Measurements from ENCODE around the gene DFFA. TPM values are rescaled to one million over a fixed set of nuclear protein-coding genes. Genes with fewer than 3 reads are reported as not detected.
"Not testable (repeated sequence)": the region's sequence is repeated elsewhere in the genome, so short reads cannot be mapped to it uniquely, and the experiment has no call there.

Gene DFFA
- total RNA-seq, 1 donor from 2014 or later: 28.6 TPM

DNA sequence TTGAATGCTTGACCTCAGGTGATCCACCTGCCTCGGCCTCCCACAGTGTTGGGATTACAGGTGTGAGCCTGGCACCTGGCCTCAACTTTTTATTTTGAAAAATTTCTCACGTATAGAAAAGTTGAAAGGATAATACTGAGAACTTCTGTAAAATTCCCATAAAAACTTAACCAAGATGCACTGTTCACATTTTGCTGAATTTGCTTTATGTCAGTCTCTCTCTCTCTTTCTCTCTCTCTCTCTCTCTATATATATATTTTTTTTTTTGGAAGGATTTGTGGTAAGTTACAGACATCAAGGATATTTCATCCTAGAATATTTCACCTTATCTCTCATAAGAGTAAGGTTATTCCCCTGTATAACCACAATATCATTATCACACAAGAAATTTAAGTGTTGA is 8.3 kb upstream of the DFFA start:
- DNase-seq: no peak
- H3K36me3 ChIP-seq: no peaks in the 10 kb centered on the region
- no peaks in the 10 kb centered on the region for H3K27me3 ChIP-seq (ENCODE audit: low read depth)
- peaks cover 19% of the 10 kb centered on the region for H3K4me1 ChIP-seq
- TF ChIP-seq, protein P1, sequence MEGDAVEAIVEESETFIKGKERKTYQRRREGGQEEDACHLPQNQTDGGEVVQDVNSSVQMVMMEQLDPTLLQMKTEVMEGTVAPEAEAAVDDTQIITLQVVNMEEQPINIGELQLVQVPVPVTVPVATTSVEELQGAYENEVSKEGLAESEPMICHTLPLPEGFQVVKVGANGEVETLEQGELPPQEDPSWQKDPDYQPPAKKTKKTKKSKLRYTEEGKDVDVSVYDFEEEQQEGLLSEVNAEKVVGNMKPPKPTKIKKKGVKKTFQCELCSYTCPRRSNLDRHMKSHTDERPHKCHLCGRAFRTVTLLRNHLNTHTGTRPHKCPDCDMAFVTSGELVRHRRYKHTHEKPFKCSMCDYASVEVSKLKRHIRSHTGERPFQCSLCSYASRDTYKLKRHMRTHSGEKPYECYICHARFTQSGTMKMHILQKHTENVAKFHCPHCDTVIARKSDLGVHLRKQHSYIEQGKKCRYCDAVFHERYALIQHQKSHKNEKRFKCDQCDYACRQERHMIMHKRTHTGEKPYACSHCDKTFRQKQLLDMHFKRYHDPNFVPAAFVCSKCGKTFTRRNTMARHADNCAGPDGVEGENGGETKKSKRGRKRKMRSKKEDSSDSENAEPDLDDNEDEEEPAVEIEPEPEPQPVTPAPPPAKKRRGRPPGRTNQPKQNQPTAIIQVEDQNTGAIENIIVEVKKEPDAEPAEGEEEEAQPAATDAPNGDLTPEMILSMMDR (IDR thresholded peaks at IDR 0.05; ENCODE audit: borderline replicate concordance): no peak
- intact Hi-C loops (cut with micrococcal nuclease): no loop called here
- H3K27ac ChIP-seq (replicated peaks): no peak overlapping the region
- H3K9me3 ChIP-seq (replicated peaks): no peaks in the 10 kb centered on the region
- no peak overlapping the region for H3K4me3 ChIP-seq

DNA sequence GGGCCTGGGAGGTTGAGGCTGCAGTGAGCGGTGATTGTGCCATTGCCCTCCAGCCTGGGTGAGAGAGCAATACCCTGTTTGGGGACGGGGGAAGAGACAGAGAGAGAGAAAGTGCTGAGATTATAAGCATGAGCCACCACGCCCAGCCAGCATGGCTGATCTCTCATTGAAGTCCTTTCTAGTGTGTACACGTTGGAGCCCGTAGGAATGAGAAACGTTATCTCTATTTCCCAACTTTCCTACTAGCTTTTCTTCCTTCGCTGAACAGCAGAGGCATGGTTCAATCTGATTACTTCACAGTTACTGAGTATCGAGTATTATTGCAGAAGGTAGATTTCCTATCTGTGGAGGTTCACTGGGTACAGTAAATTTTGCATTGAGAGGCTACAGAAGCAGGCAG is 7.0 kb upstream of the DFFA start:
- Histone ChIP-seq H3K4me1 (peaks cover 28% of the 10 kb centered on the region), H3K27ac (replicated peaks) (no peak overlapping the region), H3K27me3 (ENCODE audit: low read depth) (no peaks in the 10 kb centered on the region), H3K36me3 (no peaks in the 10 kb centered on the region), H3K9me3 (replicated peaks) (no peaks in the 10 kb centered on the region), H3K4me3 (no peak overlapping the region)
- no peak for DNase-seq
- intact Hi-C loops (cut with micrococcal nuclease): no loop called here
- TF ChIP-seq, protein P1 (IDR thresholded peaks at IDR 0.05; ENCODE audit: borderline replicate concordance): no peak

DNA sequence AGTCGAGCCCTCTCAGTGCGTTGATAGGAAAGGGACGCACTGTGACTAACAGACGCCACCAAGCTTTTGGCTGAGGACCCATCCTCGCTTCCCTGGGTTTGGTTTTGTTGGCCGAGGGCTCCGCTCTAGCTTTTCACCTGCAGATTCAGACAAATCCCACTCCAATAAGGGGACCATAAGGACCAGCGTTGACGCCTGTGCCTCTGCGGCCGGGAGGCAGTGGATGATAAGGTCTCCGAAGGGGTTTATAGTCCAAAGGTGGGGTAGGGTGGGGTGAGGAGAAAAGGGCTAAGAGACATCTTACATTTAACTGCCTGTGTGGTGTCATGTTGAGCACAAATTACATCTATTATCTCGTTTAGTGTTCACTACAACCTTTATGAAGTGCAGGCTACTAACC is 3.2 kb upstream of the DFFA start:
- no peak for DNase-seq
- intact Hi-C loops (cut with micrococcal nuclease): no loop called here
- H3K27ac ChIP-seq (replicated peaks): peak overlapping the region; percentile 92

DNA sequence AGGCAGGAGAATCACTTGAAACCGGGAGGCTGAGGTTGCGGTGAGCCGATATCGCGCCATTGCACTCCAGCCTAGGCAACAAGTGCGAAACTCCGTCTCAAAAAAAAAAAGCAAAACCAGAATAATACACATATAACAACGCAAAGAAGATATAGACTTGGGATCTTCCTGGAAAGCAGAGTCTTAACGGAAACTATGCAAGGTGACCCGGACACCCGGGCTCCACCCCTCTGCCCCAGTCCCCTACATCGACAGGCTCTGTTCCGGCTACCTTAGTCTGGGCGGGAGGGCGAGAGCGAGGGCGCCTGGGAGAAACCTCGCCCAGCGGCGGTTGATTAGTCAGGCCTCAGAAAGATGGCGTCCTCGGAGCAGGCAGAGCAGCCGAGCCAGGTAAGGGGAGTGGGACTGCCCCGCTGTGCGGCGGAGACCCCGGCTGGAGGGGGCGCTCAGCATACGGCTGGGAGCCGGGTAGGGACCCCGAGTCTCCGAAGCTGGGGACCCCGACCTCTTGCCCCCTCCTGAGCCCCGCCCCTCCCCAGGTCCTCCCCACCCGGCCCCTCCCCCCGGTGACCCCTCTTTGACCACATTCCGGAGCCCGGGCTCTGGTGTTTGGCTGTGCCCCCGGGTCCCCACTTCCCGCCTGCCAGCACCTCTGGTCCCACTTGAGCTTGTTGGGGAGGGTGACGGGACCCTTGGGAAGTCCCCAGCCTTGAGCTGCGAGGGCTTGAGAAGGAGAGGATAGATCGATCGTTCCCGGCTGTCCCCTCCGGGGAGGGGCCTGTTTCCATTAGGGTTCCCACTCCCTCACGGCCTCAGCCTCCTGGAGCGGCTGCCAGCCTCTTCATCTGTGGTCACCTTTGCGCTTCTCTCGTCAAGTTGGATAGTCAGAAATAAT is 2.5 kb upstream of the DFFA start, which contains the start of gene PEX14:
Gene PEX14, plus strand, starts transcription at position 338 of the 895 bp plus-strand sequence. Its CDS starts 17 bp downstream, at position 355.
- peak; percentile 87 for DNase-seq
- H3K27ac ChIP-seq (replicated peaks): peak within 1 kb of the TSS; percentile 92
- TF ChIP-seq, protein P1 (IDR thresholded peaks at IDR 0.05; ENCODE audit: borderline replicate concordance): no peak
- peak within 1 kb of the TSS; percentile 91 for H3K4me3 ChIP-seq
- H3K27me3 ChIP-seq (ENCODE audit: low read depth): no peaks in the 10 kb centered on the region
- peaks cover 42% of the 10 kb centered on the region for H3K4me1 ChIP-seq
- no peaks in the 10 kb centered on the region for H3K36me3 ChIP-seq
- intact Hi-C loops (cut with micrococcal nuclease): no loop called here
- H3K9me3 ChIP-seq (replicated peaks): no peaks in the 10 kb centered on the region

More for the DNA sequence above, 3.2 kb upstream of the DFFA start:
- TF ChIP-seq, protein P1 (IDR thresholded peaks at IDR 0.05; ENCODE audit: borderline replicate concordance): no peak
- no peaks in the 10 kb centered on the region for H3K27me3 ChIP-seq (ENCODE audit: low read depth)
- no peaks in the 10 kb centered on the region for H3K36me3 ChIP-seq
- peaks cover 42% of the 10 kb centered on the region for H3K4me1 ChIP-seq
- no peaks in the 10 kb centered on the region for H3K9me3 ChIP-seq (replicated peaks)
- H3K4me3 ChIP-seq: peak overlapping the region; percentile 91

DNA sequence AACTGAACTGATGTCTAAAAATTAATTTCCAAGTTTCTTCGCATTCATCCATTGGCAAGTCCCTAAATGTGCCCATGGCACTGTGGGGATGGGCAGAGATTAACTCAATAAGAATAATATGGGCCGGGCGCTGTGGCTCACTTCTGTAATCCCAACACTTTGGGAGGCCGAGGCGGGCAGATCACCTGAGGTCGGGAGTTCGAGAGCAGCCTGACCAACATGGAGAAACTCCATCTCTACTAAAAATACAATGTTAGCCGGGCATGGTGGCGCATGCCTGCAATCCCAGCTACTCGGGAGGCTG is 1.9 kb upstream of the DFFA start:
- Histone ChIP-seq H3K27ac (replicated peaks) (peak overlapping the region; percentile 92), H3K4me3 (peak overlapping the region; percentile 91), H3K4me1 (peaks cover 42% of the 10 kb centered on the region)
- DNase-seq; intact Hi-C loops (cut with micrococcal nuclease); H3K9me3 ChIP-seq (replicated peaks); H3K27me3 ChIP-seq (ENCODE audit: low read depth); H3K36me3 ChIP-seq: not testable (repeated sequence)

DNA sequence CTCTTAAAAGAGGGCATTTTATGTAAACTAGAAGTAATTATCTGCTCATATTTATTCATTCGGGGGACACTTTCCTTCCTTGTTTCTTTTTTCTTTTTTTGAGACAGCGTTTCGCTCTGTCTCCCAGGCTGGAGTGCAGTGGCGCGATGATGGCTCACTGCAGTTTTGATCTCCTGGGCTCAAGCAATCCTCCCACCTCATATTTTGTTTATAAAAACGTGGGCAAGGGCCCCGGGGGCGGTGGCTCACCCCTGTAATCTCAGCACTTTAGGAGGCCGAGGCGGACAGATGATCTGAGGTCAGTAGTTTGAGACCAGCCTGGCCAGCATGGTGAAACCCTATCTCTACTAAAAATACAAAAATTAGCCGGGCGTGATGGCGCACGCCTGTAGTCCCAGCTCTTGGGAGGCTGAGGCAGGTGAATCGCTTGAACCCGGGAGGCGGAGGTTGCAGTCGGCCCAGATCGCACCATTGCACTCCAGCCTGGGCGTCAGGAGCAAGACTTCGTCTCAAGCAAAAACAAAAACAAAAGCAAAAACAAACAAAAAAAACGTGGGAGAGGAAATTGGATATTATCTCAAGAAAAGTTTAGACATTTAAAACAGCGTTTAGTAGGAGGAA is 926 bp upstream of the DFFA start:
- intact Hi-C loops (cut with micrococcal nuclease): no loop called here
- H3K4me1 ChIP-seq: peaks cover 42% of the 10 kb centered on the region

More for the DNA sequence above, 926 bp upstream of the DFFA start:
- Histone ChIP-seq H3K9me3 (replicated peaks) (no peaks in the 10 kb centered on the region), H3K27ac (replicated peaks) (peak overlapping the region; percentile 73), H3K36me3 (peaks cover 15% of the 10 kb centered on the region), H3K27me3 (ENCODE audit: low read depth) (no peaks in the 10 kb centered on the region), H3K4me3 (peak overlapping the region; percentile 87)
- no peak for DNase-seq
- TF ChIP-seq, protein P1 (IDR thresholded peaks at IDR 0.05; ENCODE audit: borderline replicate concordance): no peak
